ENCODE measurements around the gene WFS1. TPM values are rescaled to one million over a fixed set of nuclear protein-coding genes. Genes with fewer than 3 reads are reported as not detected.
A peak's percentile ranks its signal among the peaks of the same experiment; 100 is the strongest.

WFS1 gene
- total and polyA plus RNA-seq, 2 of the 8 experiments (the other 6 are each of a cell fraction or from before 2014, with no cell fraction given) = 29.1 to 43.1 TPM

DNA sequence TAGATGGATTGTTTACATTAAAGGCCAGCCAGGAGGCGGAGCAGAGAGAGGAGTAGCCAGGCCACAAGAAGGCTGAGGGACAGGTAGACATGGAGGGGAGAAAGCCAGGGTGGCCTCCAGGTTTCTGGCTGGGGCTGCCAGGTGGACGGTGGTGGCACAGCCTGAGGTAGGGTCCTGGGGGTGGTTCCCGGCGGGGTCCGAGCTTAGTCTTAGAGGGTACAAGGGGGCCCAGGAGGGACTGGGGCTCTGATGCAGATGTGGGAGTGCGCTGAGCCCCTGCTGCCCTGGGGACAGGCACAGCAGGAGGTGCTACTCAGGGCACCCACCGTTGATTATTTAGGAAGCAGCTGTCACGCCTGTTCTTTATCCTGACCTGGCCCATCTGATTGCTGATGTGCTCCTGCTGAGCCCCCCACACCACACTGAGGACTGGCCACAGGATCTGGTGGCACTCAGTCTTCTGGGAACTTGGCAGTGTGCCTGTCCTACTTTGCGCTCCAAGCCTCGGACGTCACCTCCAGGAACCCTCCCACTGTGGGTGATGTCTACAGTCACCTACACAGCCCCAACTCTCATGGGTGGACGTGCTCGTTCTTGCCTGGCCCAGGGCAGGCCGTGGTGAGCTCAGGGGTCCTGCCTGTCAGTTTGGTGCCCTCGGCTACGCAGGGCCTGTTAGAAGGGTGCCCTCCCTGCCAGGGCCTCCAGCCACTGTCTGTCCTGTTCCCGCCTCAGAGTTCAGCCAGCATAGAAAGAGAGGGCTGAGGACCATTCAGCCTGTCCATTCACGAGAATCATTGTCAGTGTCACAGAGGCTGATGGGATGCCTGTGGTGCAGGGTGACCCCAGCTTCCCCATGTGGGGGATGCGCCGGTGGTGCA lies 12.0 kb downstream of the WFS1 start:
- Histone ChIP-seq H2BK15ac (ENCODE audit: low read length) (no peak overlapping the region), H3K14ac (ENCODE audit: insufficient read length) (no peak overlapping the region), H3K4me1 (replicated peaks in 1 of 4; ENCODE audit: control insufficient read depth in 3 of 4, insufficient read depth in 4 of 4, low read length in 3 of 4) (no peaks in the 10 kb centered on the region), H3K79me2 (ENCODE audit: control insufficient read depth in 1 of 2, insufficient read depth in 2 of 2, low read length in 2 of 2) (no peaks in the 10 kb centered on the region), H3K18ac (ENCODE audit: extremely low read depth, low read length) (no peak overlapping the region), H3K9ac (replicated peaks in 1 of 4; ENCODE audit: extremely low read depth in 1 of 4, low read depth in 3 of 4, low read length in 3 of 4) (no peak overlapping the region), H3K56ac (replicated peaks; ENCODE audit: insufficient read length, low read depth, low read length) (no peak overlapping the region), H2BK5ac (ENCODE audit: low read depth, low read length) (no peak overlapping the region; the same call in 1 of the 2 replicates), H3K79me1 (ENCODE audit: low read depth, low read length) (no peaks in the 10 kb centered on the region; the same call in 1 of the 2 replicates), H3K23ac (ENCODE audit: insufficient read length) (no peak overlapping the region), H3K9me3 (ENCODE audit: insufficient read depth in 2 of 2, low read depth in 1 of 2, low read length in 1 of 2) (no peaks in the 10 kb centered on the region), H2BK12ac (ENCODE audit: low read depth, low read length) (no peak overlapping the region), H4K91ac (replicated peaks; ENCODE audit: insufficient read length, low read length) (no peak overlapping the region), H3K4ac (replicated peaks; ENCODE audit: insufficient read length, low read depth, low read length) (no peak overlapping the region), H2AK5ac (ENCODE audit: low read depth, low read length) (no peak overlapping the region), H4K8ac (ENCODE audit: extremely low read depth, insufficient read depth, low read length) (0 out of 2 replicates have a peak overlapping the region, but pooled peaks have one; percentile 5), H3K27me3 (replicated peaks in 1 of 4; ENCODE audit: control insufficient read depth in 3 of 4, extremely low read depth in 1 of 4, insufficient read depth in 3 of 4, low read length in 3 of 4) (no peaks in the 10 kb centered on the region), H4K5ac (ENCODE audit: insufficient read length, low read depth, low read length) (no peak overlapping the region), H3K36me3 (ENCODE audit: control insufficient read depth in 2 of 4, insufficient read depth in 4 of 4, low read length in 3 of 4) (peaks cover 2 to 5% (median 3%) of the 10 kb centered on the region in 4 experiments; a peak in 3 of 8 replicates), H2BK120ac (replicated peaks; ENCODE audit: low read depth, low read length) (no peak overlapping the region), H3K23me2 (ENCODE audit: low read depth, low read length) (no peaks in the 10 kb centered on the region), H3K4me3 (ENCODE audit: extremely low read depth in 1 of 4, insufficient read depth in 2 of 4, low read depth in 3 of 4, low read length in 4 of 4) (no peak overlapping the region), H2BK20ac (ENCODE audit: low read length) (no peak overlapping the region), H3K27ac (ENCODE audit: low read depth, low read length) (no peak overlapping the region; the same call in 1 of the 2 replicates), H4K20me1 (replicated peaks in 1 of 2; ENCODE audit: control insufficient read depth in 1 of 2, insufficient read depth in 2 of 2, low read length in 2 of 2) (peaks cover 0 to 16% of the 10 kb centered on the region in 2 experiments), H3K4me2 (ENCODE audit: insufficient read depth in 1 of 2, low read depth in 2 of 2, low read length in 2 of 2) (no peak overlapping the region), H2AFZ (ENCODE audit: low read length) (no peak overlapping the region)
- ChIA-PET POLR2A (ENCODE audit: partially characterized antibody) (interaction anchor here (1.4 to 1.7 kb wide), 2 partner anchors 9 to 24 kb away, joined by 3 to 5 read pairs; no protein-coding TSS in a partner anchor), CTCF (ENCODE audit: partially characterized antibody) (interaction anchor here (0.6 to 17.6 kb wide), 6 partner anchors 9 to 284 kb away, joined by 3 to 263 read pairs (median 4); no protein-coding TSS in a partner anchor)
- 94% methylated on average over 19 of the region's 20 CpGs; no CpG with 5 or more reads in 1 of the 2 experiments for WGBS, 2 experiments (ENCODE audit: extremely low coverage in 1 of 2, insufficient coverage in 1 of 2, insufficient read length in 1 of 2, insufficient replicate concordance in 2 of 2, low coverage in 1 of 2, low lambda C conversion rate in 2 of 2, missing lambda C conversion rate in 1 of 2)
- DNase-seq (ENCODE audit: low read depth in 1 of 2, low spot score in 2 of 2) = no peak
- FAIRE-seq = no peak
- TF ChIP-seq SIRT6 (IDR thresholded peaks at IDR 0.05; ENCODE audit: low read length) (no peak), KDM1A (IDR thresholded peaks at IDR 0.05; ENCODE audit: borderline replicate concordance, low read length) (no peak), ASH2L (IDR thresholded peaks at IDR 0.05; ENCODE audit: low read length) (no peak), SRF (IDR thresholded peaks at IDR 0.05; ENCODE audit: low read depth, low read length) (no peak), EZH2 (IDR thresholded peaks at IDR 0.05; ENCODE audit: low read depth, low read length, severe bottlenecking) (no peak), KDM5A (IDR thresholded peaks at IDR 0.05; ENCODE audit: low read length) (no peak)
- TF ChIP-seq, protein P1, sequence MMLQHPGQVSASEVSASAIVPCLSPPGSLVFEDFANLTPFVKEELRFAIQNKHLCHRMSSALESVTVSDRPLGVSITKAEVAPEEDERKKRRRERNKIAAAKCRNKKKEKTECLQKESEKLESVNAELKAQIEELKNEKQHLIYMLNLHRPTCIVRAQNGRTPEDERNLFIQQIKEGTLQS (IDR thresholded peaks at IDR 0.05; ENCODE audit: insufficient read depth, low read depth, low read length) = no peak
- TF ChIP-seq, protein P2, sequence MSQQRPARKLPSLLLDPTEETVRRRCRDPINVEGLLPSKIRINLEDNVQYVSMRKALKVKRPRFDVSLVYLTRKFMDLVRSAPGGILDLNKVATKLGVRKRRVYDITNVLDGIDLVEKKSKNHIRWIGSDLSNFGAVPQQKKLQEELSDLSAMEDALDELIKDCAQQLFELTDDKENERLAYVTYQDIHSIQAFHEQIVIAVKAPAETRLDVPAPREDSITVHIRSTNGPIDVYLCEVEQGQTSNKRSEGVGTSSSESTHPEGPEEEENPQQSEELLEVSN (IDR thresholded peaks at IDR 0.05) = no peak
- TF ChIP-seq, protein P3, sequence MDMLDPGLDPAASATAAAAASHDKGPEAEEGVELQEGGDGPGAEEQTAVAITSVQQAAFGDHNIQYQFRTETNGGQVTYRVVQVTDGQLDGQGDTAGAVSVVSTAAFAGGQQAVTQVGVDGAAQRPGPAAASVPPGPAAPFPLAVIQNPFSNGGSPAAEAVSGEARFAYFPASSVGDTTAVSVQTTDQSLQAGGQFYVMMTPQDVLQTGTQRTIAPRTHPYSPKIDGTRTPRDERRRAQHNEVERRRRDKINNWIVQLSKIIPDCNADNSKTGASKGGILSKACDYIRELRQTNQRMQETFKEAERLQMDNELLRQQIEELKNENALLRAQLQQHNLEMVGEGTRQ (IDR thresholded peaks at IDR 0.05; ENCODE audit: low read length) = no peak
